Peyer's patch (tissue), 4 donors: ENCODE measurements around the gene PIGK. TPM values are rescaled to one million over a fixed set of nuclear protein-coding genes. Genes with fewer than 3 reads are reported as not detected.

ENCODE experiments used
- DNase-seq, 3 donors: peaks; one replicate each; pipeline ENCODE4 v3.0.0-alpha.2; 2017 to 2019
- H3K27ac ChIP-seq, 4 donors: fragments of 200-600 bp; sonication (generic); one replicate each; pipeline ENCODE4 v1.5.1; 2016 to 2019
- H3K27me3 ChIP-seq, 2 donors: fragments of 200-600 bp; sonication (generic); one replicate each; pipeline ENCODE4 v1.5.1; 2019
- H3K36me3 ChIP-seq, 3 donors: fragments of 200-600 bp; sonication (generic); one replicate each; pipeline ENCODE4 v1.5.1; 2016 to 2019
- H3K4me1 ChIP-seq, 4 donors: fragments of 200-600 bp; sonication (generic); one replicate each; pipeline ENCODE4 v1.5.1; 2016 to 2019
- H3K4me3 ChIP-seq, 4 donors: fragments of 200-600 bp; sonication (generic); 1 replicate in 3 of 4; 2 replicates in 1 of 4; pipeline ENCODE4 v1.5.1; 2016 to 2019; ENCODE audit warnings: mild to moderate bottlenecking in 1 of 4
- H3K9me3 ChIP-seq, 4 donors: fragments of 200-600 bp; sonication (generic); one replicate each; pipeline ENCODE4 v1.5.1; 2016 to 2019; ENCODE audit warnings: mild to moderate bottlenecking in 1 of 4
- POLR2A ChIP-seq, 2 donors: fragments of 450-650 bp; IDR thresholded peaks; one replicate each; pipeline ENCODE4 v1.5.1; 2017; ENCODE audit warnings: antibody characterized with exemption in 2 of 2, mild to moderate bottlenecking in 2 of 2, moderate library complexity in 2 of 2
- total RNA-seq, 4 donors: library from RNA; depleted of rRNA; stranded (reverse); fragments of >200 nt; gene quantifications; one replicate each; pipeline ENCODE4 v1.1.0, GENCODE V29; 2016
- TF ChIP-seq, protein P1 (sequence below), 6 experiments: fragments of 450-650 bp in 4 of 6; fragments of 200-600 bp in 2 of 6; sonication (generic) in 1 of 6; IDR thresholded peaks; one replicate each; pipeline ENCODE4 v1.5.1; 2017 to 2019; ENCODE audit warnings: antibody characterized with exemption in 6 of 6, mild to moderate bottlenecking in 3 of 6, moderate library complexity in 1 of 6

The PIGK gene
- total RNA-seq, 4 donors from 2014 or later: 4.1 to 8.8 (median 6.4) TPM

DNA sequence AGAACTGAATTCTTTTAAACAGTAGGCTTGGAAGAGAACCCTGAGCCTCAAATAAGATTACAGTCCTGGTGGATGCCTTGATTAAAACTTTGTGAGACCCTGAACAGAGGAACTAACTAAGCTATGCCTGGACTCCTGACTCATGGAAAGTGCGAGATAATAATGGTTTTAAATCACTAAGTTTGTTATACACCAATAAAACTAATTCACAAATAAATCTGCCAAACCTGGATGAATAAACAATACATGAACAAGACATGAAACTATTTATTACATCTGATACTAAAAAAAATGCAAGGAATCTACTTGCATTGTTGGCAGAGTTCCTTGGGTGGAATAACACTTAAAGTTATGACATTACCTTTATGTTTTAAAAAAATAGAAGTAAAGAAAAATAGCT lies 118.4 kb downstream of the PIGK start:
- Histone ChIP-seq H3K27ac (no peak overlapping the region), H3K4me3 (no peak overlapping the region), H3K4me1 (no peaks in the 10 kb centered on the region), H3K9me3 (no peaks in the 10 kb centered on the region), H3K27me3 (no peaks in the 10 kb centered on the region), H3K36me3 (no peaks in the 10 kb centered on the region)
- no peak for DNase-seq
- TF ChIP-seq, protein P1, sequence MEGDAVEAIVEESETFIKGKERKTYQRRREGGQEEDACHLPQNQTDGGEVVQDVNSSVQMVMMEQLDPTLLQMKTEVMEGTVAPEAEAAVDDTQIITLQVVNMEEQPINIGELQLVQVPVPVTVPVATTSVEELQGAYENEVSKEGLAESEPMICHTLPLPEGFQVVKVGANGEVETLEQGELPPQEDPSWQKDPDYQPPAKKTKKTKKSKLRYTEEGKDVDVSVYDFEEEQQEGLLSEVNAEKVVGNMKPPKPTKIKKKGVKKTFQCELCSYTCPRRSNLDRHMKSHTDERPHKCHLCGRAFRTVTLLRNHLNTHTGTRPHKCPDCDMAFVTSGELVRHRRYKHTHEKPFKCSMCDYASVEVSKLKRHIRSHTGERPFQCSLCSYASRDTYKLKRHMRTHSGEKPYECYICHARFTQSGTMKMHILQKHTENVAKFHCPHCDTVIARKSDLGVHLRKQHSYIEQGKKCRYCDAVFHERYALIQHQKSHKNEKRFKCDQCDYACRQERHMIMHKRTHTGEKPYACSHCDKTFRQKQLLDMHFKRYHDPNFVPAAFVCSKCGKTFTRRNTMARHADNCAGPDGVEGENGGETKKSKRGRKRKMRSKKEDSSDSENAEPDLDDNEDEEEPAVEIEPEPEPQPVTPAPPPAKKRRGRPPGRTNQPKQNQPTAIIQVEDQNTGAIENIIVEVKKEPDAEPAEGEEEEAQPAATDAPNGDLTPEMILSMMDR (IDR thresholded peaks at IDR 0.05): no peak
- no peak for TF ChIP-seq POLR2A (IDR thresholded peaks at IDR 0.05)

DNA sequence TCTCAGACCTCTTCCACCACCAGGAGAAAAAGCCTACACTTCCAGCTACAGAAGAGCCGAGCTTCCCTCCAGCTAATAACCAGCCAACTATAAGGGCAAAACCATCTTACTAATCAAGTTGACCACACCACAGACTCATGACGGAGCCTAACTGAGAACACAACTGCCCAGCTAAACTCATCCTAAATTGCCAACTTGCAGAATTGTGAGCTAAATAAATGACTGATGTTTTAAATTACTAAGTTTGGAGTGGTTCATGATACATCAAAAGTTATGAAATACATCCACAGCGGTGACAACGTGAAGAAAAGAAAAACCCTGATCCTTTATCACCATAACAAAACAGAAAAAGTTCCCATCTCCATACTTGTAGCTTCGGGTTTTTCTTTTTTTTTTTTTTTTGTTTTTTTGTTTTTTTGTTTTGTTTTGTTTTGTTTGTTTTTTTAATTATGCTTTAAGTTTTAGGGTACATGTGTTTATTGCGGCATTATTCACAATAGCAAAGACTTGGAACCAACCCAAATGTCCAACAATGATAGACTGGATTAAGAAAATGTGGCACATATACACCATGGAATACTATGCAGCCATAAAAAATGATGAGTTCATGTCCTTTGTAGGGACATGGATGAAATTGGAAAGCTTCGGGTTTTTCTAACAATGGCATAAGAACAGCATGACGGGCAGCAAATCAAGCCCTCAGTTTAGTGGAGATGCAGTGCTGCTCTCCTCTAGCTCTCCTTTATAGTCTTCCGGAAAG lies 122.6 kb downstream of the PIGK start:
- Histone ChIP-seq H3K27me3 (no peaks in the 10 kb centered on the region), H3K4me1 (no peaks in the 10 kb centered on the region), H3K27ac (no peak overlapping the region), H3K36me3 (no peaks in the 10 kb centered on the region), H3K9me3 (no peaks in the 10 kb centered on the region), H3K4me3 (no peak overlapping the region)
- DNase-seq: no peak
- TF ChIP-seq, protein P1 (IDR thresholded peaks at IDR 0.05): no peak
- TF ChIP-seq POLR2A (IDR thresholded peaks at IDR 0.05): no peak

DNA sequence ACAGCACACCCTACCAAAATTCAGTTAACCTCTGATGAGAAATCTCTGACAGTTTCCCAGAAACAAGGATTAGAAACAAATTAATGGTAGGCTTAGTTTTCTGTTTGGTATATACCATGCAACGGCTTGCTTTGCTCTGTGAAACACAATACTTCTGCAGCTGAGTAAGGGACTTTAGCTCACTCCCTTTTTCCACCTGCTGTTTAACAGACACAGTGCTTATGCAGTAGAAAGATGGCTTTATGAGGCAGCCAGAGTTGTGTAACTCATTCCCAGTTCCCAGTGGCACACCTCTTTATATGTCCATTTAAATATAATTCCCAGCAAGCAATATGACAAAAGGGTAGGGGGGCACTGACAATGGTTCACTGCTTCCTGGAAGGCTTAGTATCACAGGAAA lies 124.0 kb downstream of the PIGK start:
- H3K27me3 ChIP-seq: no peaks in the 10 kb centered on the region
- no peaks in the 10 kb centered on the region for H3K36me3 ChIP-seq
- no peak overlapping the region for H3K4me3 ChIP-seq
- H3K9me3 ChIP-seq: no peaks in the 10 kb centered on the region
- DNase-seq: no peak
- no peak overlapping the region for H3K27ac ChIP-seq
- H3K4me1 ChIP-seq: no peaks in the 10 kb centered on the region
- TF ChIP-seq, protein P1 (IDR thresholded peaks at IDR 0.05): no peak
- no peak for TF ChIP-seq POLR2A (IDR thresholded peaks at IDR 0.05)

DNA sequence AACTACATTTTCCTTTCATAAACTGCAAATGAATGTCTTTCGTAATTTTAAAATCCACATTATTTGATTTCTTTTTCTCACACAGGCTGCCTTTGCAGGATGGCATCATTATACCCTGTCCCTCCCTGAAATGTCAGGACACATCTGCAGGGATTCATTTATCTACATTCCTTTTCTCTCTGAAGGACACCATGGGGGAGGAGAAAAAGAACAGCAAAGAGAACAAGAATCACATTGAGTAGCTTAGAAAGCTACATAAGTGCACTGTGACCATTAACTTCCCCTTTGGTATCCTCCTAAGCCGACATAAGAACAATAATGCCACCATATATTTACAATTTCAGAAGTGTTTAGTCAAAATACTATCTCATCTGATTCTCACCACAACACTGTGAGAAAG lies 129.5 kb downstream of the PIGK start:
- Histone ChIP-seq H3K9me3 (no peaks in the 10 kb centered on the region), H3K27me3 (no peaks in the 10 kb centered on the region), H3K27ac (no peak overlapping the region), H3K4me3 (no peak overlapping the region), H3K36me3 (no peaks in the 10 kb centered on the region), H3K4me1 (no peaks in the 10 kb centered on the region)
- DNase-seq: no peak
- TF ChIP-seq, protein P1 (IDR thresholded peaks at IDR 0.05): no peak
- TF ChIP-seq POLR2A (IDR thresholded peaks at IDR 0.05): no peak

DNA sequence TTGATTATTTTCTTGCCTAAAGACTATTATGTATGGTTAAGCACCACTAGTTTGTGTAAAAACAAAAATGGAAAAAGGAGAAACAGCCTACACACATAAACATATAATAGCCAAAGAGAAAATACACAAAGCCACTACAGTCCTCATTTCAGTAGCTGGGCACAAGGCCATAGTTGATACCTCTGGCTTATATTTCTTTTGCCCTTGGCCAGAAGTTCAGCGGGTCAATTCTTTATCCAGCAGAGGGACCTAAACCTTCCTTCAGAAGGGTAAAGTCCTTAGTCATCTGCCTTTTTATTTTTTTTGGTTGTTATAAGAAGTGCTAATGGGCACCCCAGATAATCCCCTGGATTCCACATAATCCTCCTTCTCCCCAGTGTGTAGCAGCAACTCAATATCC lies 134.1 kb downstream of the PIGK start:
- Histone ChIP-seq H3K27me3 (no peaks in the 10 kb centered on the region), H3K27ac (no peak overlapping the region), H3K4me1 (no peaks in the 10 kb centered on the region), H3K36me3 (no peaks in the 10 kb centered on the region), H3K4me3 (no peak overlapping the region), H3K9me3 (no peaks in the 10 kb centered on the region)
- no peak for TF ChIP-seq POLR2A (IDR thresholded peaks at IDR 0.05)
- TF ChIP-seq, protein P1 (IDR thresholded peaks at IDR 0.05): no peak
- no peak for DNase-seq
